Mucosa of descending colon (tissue), 3 donors: ENCODE measurements around the gene ERBB2. TPM values are rescaled to one million over a fixed set of nuclear protein-coding genes. Genes with fewer than 3 reads are reported as not detected.

Experiments used
- ATAC-seq: fragments of 200-7000 bp; cut with Tn5 transposase; one replicate; pipeline ENCODE4 v1.9.1; 2020; ENCODE audit warnings: mild to moderate bottlenecking, moderate library complexity
- DNase-seq, 3 donors: peaks; one replicate each; pipeline ENCODE4 v3.0.0-alpha.2; 2020
- H3K36me3 ChIP-seq: fragments of 200-600 bp; one replicate; pipeline ENCODE4 v1.8.0; 2021; ENCODE audit warnings: low read depth, mild to moderate bottlenecking
- H3K4me1 ChIP-seq: fragments of 200-600 bp; one replicate; pipeline ENCODE4 v1.8.0; 2021; ENCODE audit warnings: low read depth, mild to moderate bottlenecking
- H3K4me3 ChIP-seq: fragments of 200-600 bp; one replicate; pipeline ENCODE4 v1.8.0; 2021; ENCODE audit warnings: mild to moderate bottlenecking
- H3K9me3 ChIP-seq: fragments of 200-600 bp; one replicate; pipeline ENCODE4 v1.8.0; 2021; ENCODE audit warnings: mild to moderate bottlenecking
- intact Hi-C, 2 donors: fragments of 100-400 bp; cut with DNase I in 1 of 2; cut with micrococcal nuclease in 1 of 2; formaldehyde crosslinking; loops; one replicate each; pipeline versions ENCODE4 v1.11.0 to v1.11.1; 2022; cut with DNase I, micrococcal nuclease
- total RNA-seq, 3 donors: library from RNA; stranded (reverse); fragmentation: NEBNext Ultra II Directional in 2 of 3; extraction: Animal tissue kit (Norgen Biotek cat#: 25700) in 2 of 3; gene quantifications; one replicate each; pipeline versions ENCODE4 v1.2.1 to v1.2.4, GENCODE V29; 2021 to 2023
- TF ChIP-seq, protein P1 (sequence below): fragments of 200-600 bp; IDR thresholded peaks from one replicate; pipeline ENCODE4 v1.8.0; 2022; ENCODE audit warnings: antibody characterized with exemption, mild to moderate bottlenecking
- donor health status: DM: no; HTN: no; CAD: no; lungs with moderate emphysema.
- donor health status: DM: no; HTN: no; CAD: no.
- donor health status: DM: no; HTN: yes; CAD: no.

ERBB2 gene
- total RNA-seq, 3 donors from 2014 or later: 104 to 284 (median 161) TPM

DNA sequence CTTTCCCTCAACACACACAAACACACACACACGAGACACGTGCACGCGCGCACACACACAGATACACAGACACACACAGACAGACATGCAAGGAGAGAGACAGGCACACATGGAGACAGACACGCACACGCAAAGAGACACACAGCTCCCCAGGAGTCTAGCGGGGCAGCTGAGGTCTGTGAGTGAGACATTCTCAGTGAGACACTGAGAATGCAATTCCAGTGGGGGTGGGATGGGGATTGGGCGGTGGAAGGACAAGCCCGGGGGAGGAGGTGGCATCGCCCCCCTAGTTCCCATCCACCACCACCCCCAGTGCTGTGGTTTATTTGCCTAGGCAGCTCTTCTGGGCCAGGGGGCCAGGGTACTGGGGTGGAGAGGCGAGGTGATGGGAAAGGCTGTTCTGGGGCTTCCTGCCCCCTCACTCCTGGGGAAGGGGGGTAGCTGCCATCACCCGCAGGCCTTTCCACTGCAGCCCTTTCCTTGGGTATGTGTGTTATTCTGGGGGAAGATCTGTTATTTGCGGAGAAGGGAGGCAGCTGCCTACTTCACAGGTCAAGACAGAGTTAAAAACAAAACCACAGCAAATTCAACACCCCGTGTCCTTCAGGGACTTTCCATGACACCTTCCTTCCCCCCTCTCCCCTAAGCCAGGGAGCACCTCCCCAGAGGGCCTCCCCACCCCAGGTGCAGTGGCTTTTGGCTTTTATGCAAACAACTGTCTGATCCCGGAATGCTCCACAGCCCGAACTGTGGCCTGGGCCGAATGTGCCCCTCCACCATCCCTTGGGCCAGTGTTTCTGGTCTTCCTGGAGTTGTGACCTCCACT is 55.9 kb downstream of the ERBB2 start:
- intact Hi-C loops: loop anchor here in 1 of 2 donors (10.0 kb wide), 1 partner anchor 131 kb away; the partner anchor contains the start of gene PPP1R1B
- no peak overlapping the region for H3K4me3 ChIP-seq
- H3K9me3 ChIP-seq: no peaks in the 10 kb centered on the region
- peaks cover 11% of the 10 kb centered on the region for H3K4me1 ChIP-seq
- DNase-seq: peak in 1 of 3 donors; percentile 69
- no peak for ATAC-seq
- no peaks in the 10 kb centered on the region for H3K36me3 ChIP-seq
- TF ChIP-seq, protein P1, sequence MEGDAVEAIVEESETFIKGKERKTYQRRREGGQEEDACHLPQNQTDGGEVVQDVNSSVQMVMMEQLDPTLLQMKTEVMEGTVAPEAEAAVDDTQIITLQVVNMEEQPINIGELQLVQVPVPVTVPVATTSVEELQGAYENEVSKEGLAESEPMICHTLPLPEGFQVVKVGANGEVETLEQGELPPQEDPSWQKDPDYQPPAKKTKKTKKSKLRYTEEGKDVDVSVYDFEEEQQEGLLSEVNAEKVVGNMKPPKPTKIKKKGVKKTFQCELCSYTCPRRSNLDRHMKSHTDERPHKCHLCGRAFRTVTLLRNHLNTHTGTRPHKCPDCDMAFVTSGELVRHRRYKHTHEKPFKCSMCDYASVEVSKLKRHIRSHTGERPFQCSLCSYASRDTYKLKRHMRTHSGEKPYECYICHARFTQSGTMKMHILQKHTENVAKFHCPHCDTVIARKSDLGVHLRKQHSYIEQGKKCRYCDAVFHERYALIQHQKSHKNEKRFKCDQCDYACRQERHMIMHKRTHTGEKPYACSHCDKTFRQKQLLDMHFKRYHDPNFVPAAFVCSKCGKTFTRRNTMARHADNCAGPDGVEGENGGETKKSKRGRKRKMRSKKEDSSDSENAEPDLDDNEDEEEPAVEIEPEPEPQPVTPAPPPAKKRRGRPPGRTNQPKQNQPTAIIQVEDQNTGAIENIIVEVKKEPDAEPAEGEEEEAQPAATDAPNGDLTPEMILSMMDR: no peak

DNA sequence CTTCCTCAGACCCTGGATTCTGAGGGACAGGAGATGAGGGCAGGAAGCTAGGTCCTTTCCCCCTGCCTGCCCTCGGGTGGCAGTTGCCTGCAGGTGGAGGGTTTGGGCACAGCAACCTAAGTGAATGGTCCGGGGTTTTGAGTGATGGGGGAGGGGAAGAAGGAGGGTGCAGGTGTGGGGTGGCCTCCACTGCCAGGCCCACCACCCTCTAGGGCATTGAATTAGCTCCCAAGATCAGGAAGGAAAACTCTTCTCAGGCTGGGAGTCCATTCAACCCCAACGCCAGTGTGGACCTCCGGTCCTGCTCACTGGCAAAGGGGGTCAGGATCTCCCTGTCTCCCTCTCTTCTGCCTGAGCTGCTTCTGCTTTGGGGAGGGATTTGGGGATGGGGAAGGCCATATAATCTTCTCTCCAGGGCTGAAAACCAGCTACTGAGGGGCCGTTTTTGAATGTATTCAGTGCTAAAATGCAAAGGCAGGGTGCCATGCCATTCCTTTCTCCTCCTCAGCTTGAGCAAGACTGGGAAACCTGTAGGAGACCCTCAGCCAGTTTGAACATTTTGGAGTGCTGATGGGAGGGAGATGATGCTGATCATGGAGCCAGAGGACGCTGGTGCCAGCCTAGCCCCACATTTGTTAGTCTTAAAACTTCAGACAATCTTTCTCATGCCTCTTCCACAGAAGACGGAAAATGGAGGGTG is 56.7 kb downstream of the ERBB2 start:
- peaks cover 11% of the 10 kb centered on the region for H3K4me1 ChIP-seq
- no peaks in the 10 kb centered on the region for H3K36me3 ChIP-seq
- intact Hi-C loops: loop anchor here in 1 of 2 donors (10.0 kb wide), 1 partner anchor 132 kb away; the partner anchor contains the start of gene PPP1R1B
- DNase-seq (no peak), ATAC-seq (no peak)
- H3K4me3 ChIP-seq: no peak overlapping the region
- no peaks in the 10 kb centered on the region for H3K9me3 ChIP-seq
- TF ChIP-seq, protein P1: no peak

DNA sequence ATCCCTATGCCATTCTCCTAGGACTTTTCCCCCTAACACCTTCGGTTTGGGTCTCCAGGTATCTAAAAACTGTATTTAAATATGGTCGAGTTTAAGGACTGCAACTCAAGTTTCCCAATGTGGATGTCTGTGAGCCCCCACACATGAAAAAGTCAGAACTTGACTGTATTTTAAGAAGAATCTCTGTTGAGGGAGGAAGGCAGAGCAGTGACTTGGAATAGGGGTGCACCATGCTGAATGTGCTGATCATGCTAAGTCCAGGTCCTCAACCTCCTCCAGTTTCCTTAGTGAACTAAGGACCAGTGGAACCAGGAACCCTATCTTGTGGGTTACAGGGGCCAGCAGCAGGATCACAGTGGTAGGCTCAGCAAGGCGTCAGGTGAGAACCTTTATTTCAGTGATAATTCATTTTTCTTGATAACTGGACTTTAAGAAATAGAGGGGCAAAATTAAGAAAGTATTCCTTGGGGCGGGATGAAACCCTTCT is 57.4 kb downstream of the ERBB2 start:
- TF ChIP-seq, protein P1: no peak
- H3K4me3 ChIP-seq: no peak overlapping the region
- H3K4me1 ChIP-seq: peaks cover 11% of the 10 kb centered on the region
- intact Hi-C loops: loop anchor here in 1 of 2 donors (10.0 kb wide), 1 partner anchor 132 kb away; the partner anchor contains the start of gene PPP1R1B
- DNase-seq: no peak
- ATAC-seq: no peak
- no peaks in the 10 kb centered on the region for H3K36me3 ChIP-seq
- no peaks in the 10 kb centered on the region for H3K9me3 ChIP-seq

DNA sequence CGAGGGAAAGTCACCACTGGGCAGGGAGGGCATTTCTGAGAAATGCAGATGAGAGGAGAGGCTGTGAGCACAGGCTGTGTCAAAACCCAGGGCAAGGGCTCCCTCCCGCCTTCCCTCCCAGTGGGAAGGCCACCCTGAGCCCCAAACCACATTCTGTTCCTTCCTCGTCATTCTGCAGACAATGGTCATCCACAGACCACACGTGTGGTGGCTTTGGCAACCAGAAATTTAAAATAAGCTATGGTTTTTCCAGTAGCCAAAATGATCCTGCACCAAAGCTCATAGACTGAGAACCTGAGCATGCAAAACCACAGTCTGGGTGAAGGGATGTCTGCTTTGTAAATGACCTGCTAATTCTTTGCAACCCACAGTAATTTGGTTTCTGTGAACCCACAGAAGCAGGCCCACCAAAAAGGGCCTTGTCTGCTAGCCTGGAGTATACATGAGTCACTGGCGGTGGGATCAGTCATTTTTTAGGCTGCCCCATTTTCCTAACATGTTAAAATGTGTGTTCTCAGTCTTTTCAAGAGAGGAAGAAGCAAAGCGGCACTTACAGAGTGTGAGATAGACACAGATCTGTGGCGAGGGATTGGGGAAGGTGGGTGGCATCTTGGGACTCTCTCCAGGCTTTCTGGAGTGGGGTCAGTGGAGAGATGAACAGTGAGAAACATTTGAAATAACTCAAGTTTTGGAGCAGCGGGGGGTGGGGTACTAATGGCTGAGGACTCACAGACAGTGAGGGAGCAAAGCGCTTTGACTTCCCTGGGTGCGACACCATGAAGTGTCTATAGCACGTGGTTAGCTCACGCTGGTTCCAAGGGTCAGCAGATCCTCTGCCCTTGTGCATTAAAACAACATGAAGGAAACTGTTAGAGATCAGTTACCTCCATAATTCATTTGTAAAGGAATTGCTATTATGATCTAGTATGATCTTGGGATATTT is 58.3 kb downstream of the ERBB2 start:
- Histone ChIP-seq H3K4me1 (peaks cover 7% of the 10 kb centered on the region), H3K36me3 (no peaks in the 10 kb centered on the region), H3K9me3 (no peaks in the 10 kb centered on the region), H3K4me3 (no peak overlapping the region)
- no peak for DNase-seq
- TF ChIP-seq, protein P1: no peak
- ATAC-seq: no peak
- intact Hi-C loops: loop anchor here in 1 of 2 donors (10.0 kb wide), 1 partner anchor 133 kb away; the partner anchor contains the start of gene PPP1R1B

GRCh38 chr17:39759204-39759603 is 59.3 kb downstream of the ERBB2 start:
- ATAC-seq: no peak
- no peak overlapping the region for H3K4me3 ChIP-seq
- TF ChIP-seq, protein P1: no peak
- intact Hi-C loops: loop anchor here in 1 of 2 donors (10.0 kb wide), 1 partner anchor 134 kb away; the partner anchor contains the start of gene PPP1R1B
- H3K36me3 ChIP-seq: no peaks in the 10 kb centered on the region
- no peak for DNase-seq
- peaks cover 5% of the 10 kb centered on the region for H3K4me1 ChIP-seq
- no peaks in the 10 kb centered on the region for H3K9me3 ChIP-seq
